HG03135 (cell line): ENCODE measurements around the gene LRCH1.

ENCODE experiments used
- ATAC-seq: cut with Tn5 transposase; IDR thresholded peaks from one replicate; pipeline ENCODE4 v1.9.1; 2021; ENCODE audit warnings: mild to moderate bottlenecking, moderate library complexity; ENCODE audit not compliant: unreplicated experiment

Gene LRCH1

DNA sequence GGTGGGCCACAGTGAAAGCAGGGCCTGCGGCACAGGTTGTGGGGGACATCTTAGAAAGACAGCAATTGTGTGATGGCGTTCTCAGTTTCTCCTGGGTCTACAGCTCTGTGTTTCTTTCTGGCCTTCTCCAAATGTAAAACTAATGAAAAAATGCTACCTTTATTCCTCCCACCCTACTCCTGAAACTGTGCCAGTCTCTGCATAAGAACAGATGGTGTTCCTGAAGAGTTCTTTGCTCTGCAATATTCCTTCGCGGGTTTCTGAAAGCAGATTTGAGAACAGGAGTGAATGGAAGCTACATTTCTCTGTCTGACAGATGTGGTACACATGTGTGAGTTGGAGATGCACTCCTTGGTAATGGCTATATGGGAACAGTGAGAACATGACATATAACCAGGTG is 18.0 kb upstream of the LRCH1 start:
- no peak for ATAC-seq

DNA sequence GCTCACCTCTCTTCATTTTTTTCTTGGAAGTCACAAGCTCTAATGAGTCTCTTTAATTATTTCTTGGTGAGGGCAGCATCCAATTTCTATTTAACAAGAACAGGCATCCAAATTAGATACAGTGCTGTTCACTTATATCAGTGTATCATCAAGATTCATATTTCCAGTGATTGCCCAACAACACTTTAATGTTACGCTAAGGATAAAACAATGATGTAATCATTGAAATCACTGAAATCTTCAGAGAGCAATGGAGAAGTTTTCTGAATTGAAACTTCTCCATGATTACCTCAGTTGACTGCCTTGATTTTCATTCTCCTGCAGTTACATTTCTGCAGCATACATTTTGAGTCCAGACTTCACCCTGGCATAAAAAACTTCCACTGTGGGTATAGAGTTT is 17.1 kb upstream of the LRCH1 start:
- no peak for ATAC-seq

DNA sequence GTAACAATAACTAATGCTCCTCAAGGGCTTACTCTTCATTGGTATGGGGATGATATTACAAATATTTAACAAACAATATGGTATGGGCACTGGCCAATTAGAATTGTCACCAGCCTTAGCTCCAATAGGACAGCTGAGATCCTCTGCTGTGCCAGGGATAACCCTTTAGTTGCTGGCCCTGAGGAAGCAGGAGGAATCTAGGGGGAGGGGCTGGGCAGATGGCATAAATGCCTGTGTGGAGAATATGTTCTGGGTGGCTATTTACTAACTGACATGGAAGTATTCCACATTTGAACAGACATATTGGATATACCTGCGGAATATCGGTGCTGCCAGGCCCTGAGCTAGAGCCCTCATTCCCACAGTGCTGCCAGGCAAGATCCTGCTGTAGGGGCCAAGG is 16.6 kb upstream of the LRCH1 start:
- ATAC-seq, result no peak

DNA sequence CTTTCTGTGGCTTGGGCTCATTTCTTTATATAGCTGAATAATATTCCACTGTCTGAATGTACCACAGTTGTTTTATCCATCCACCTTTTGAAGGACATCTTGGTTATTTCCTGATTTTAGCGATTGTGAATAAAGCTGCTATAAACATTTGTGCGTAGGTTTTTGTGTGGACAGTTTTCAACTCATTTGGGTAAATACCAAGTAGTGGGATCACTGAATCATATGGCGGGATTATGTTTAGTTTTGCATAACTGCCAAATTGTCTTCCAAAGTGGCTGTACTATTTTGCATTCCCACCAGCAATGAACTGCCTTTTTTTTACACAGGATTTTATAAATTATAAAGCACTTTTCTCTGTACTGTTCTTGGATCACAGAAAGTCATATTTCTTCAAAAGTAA is 13.7 kb upstream of the LRCH1 start:
- ATAC-seq, result no peak

- ATAC-seq, result no peak
These were observed 11.8 kb upstream of the LRCH1 start for GRCh38 chr13:46541210-46541609.

DNA sequence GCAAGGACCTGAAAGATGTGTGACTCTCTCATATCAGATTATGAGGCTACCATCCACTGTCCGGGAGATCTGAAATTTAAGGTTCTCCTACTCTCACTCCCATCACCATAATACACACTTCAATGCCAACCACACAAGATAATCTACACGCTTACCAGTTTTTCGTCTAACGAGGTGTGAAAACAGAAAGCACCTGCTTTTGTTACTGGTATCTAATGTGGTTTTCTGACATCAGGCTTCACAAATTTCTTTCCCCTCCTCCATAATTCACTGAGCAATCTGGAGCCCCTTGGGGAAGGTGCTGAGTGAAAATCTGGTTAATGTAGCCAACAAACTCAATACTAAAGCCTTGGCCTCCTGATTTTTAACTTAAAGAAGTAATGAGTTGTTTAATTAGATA is 10.1 kb upstream of the LRCH1 start:
- no peak for ATAC-seq

- ATAC-seq, result no peak
These were observed 9.7 kb upstream of the LRCH1 start for GRCh38 chr13:46543287-46543686.

DNA sequence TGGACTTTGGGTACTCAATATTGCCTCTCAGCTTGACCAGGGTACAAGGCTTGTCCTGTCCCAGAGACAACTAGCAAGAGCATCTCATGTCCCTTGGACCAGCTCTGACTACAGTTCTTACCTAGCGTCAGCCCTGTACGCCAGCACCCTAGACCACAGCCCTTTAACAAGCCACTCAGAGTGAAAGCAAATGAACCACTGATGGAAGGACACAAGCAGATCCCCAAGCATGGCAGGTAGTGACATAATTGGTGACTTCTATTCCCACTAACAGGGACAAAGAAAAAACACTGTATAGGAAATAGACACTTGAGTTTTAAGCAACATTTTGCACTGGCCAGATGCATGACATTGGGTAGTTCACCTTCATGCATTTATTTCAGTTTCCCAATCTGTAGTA is 8.8 kb upstream of the LRCH1 start:
- ATAC-seq, result no peak

DNA sequence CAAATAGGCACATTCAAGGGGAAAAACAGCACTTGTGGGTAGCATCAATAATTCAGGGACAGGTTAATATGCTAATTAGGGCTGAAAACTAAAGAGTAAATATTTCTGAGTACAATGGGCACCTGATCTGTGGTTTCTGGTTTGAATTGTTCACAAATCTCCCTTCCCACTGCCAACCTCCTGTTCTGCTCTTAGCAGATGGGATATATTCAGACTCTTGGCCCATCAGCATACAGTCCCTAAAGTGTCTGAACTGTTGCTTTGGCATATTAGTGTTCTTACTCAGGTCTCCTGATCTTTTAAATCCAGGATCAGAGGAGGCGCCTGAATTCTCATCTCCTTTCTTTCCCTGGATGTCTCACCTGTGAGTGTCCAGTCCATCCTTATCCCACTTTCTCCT is 8.2 kb upstream of the LRCH1 start:
- no peak for ATAC-seq

DNA sequence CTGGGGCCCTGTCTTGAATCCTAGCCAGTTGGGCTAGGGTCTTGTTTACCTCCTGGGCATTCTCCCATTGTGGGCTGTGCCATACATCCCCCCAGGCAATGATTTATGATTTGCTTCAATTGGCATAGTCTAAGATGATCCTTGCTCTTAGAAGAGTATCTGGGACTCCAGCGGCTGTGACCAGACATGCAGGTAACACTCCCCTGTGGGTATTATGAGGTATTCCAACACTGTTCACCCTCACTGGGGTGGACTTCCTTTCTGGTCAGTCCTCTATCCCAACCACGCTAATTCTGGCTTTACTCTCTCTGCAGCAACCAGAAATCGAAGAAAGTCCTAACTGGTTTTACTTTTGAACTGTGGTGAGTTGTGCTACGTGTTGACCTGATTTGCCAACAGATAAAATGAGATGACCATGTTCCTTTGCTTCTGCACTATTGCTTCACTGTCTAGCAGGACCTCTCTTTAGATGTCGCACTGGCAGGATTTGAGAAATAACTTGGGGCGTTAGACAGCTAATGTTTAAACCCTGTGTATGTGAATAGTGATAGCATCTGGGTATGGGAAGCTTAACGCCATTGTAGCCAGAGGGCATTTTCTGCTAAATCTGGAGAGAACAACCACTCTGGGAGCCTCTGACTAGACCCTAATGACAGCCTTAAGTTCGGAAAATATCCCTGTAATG is 6.7 kb upstream of the LRCH1 start:
- ATAC-seq, result no peak

DNA sequence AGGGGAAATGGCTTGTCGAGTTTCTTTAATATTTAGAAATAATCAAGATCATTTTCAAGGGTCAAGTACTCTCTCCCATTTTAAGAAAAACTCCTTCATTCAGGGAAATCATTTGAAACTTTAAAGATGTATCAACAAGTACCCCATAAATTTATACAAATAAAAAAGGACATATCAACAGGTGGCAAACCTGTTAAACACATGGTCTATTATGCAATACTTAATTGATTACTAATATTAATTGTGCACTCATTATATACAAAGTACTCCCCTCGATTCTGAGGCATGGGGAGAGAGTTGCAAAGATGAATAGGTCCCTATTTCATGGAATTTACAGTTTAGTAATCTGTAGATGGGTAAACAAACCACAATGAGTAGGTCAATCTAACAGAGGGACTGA is 2.1 kb upstream of the LRCH1 start:
- ATAC-seq, result no peak

- ATAC-seq, result no peak
These were observed 1.3 kb upstream of the LRCH1 start for GRCh38 chr13:46551410-46552302.

GRCh38 chr13:46552303-46552682 is 677 bp upstream of the LRCH1 start:
- ATAC-seq, result no peak

GRCh38 chr13:46553521-46553885 is 533 bp downstream of the LRCH1 start:
- ATAC-seq, result peak; percentile 1

- peak; percentile 44 for ATAC-seq
These were observed 1.2 kb downstream of the LRCH1 start for GRCh38 chr13:46553886-46554858.

DNA sequence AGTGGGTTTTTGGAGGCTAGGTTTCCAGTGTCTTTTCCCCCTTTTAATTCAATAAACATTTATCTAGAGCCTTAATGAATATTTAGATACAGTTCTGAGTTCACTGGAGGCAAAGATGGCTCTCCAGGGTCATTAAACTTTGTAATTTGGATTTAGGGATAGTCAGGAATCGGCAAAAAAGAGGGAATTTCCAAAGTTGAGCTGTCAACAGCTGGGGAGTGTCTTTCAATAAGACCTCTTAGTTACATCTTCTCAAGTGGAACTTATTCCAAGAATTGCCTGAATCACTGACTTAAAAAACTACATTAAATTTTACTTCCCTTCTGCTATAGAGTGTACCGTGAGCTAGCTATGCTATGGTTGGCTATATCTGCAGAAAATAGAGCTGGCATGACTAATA is 2.0 kb downstream of the LRCH1 start:
- no peak for ATAC-seq

GRCh38 chr13:46555722-46556417 is 2.9 kb downstream of the LRCH1 start:
- ATAC-seq, result no peak

GRCh38 chr13:46556418-46556779 is 3.4 kb downstream of the LRCH1 start:
- no peak for ATAC-seq

- ATAC-seq, result no peak
These were observed 6.4 kb downstream of the LRCH1 start for GRCh38 chr13:46559272-46559805.

- no peak for ATAC-seq
These were observed 7.8 kb downstream of the LRCH1 start for GRCh38 chr13:46560778-46561177.

DNA sequence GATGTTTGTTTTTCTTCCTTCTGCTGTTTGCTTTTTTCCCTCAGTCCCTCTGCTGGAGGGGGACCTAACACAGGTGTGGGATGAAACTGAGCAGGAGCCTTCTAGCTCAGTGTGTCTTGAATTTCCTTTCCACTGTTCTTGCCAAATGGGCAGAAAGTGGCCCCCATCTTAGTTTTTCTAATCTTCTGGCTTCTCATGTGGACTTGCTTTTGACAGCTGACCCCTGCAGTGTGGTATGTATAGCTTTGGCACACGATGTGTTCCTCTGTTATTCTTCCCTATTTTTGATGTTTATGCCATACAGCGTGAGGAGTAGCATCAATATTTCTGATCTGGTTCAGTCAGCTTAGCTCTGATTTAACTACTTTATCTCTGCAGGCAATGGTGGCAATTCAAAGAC is 8.3 kb downstream of the LRCH1 start:
- ATAC-seq, result no peak
